NT2/D1 (cell line): ENCODE measurements around the gene CLMP.

ENCODE experiments used
- DNase-seq: peaks from one replicate; pipeline ENCODE4 v3.0.0-alpha.2; 2011; ENCODE audit warnings: low read depth, low spot score
- H3K27me3 ChIP-seq: 2 replicates; pipeline ENCODE4 v1.6.0; 2011; ENCODE audit warnings: mild to moderate bottlenecking; ENCODE audit not compliant: insufficient read length, insufficient read depth
- H3K36me3 ChIP-seq: 2 replicates; pipeline ENCODE4 v1.6.1; 2011; ENCODE audit warnings: mild to moderate bottlenecking, low read length, mixed read lengths; ENCODE audit not compliant: insufficient read depth, insufficient read length
- H3K4me1 ChIP-seq: 2 replicates; pipeline ENCODE4 v1.5.1; 2011; ENCODE audit not compliant: insufficient read depth, insufficient read length
- H3K4me3 ChIP-seq: 2 replicates; pipeline ENCODE4 v1.5.1; 2011; ENCODE audit warnings: low read depth; ENCODE audit not compliant: insufficient read length
- H3K9ac ChIP-seq: 2 replicates; pipeline ENCODE4 v1.6.0; 2011; ENCODE audit warnings: low read depth; ENCODE audit not compliant: insufficient read length
- H3K9me3 ChIP-seq: 2 replicates; pipeline ENCODE4 v1.5.1; 2011; ENCODE audit warnings: mild to moderate bottlenecking, low read length; ENCODE audit not compliant: insufficient read depth
- SUZ12 ChIP-seq: IDR thresholded peaks from 2 replicates; pipeline ENCODE4 v1.6.1; 2011; ENCODE audit not compliant: insufficient read length, insufficient read depth; ENCODE audit errors: extremely low read depth
- YY1 ChIP-seq: IDR thresholded peaks from 2 replicates; pipeline ENCODE4 v1.6.1; 2011; ENCODE audit not compliant: insufficient read length, insufficient read depth
- ZNF274 ChIP-seq: IDR thresholded peaks from 2 replicates; pipeline ENCODE4 v1.6.1; 2011; ENCODE audit warnings: mild to moderate bottlenecking, low read depth, low read length

CLMP gene

GRCh38 chr11:123196060-123196714 lies 1.1 kb upstream of the CLMP start:
- Histone ChIP-seq H3K4me3 (peak overlapping the region; percentile 70), H3K4me1 (peaks cover 5% of the 10 kb centered on the region), H3K9ac (peak overlapping the region; percentile 88), H3K9me3 (no peaks in the 10 kb centered on the region), H3K36me3 (peaks cover 20% of the 10 kb centered on the region), H3K27me3 (no peaks in the 10 kb centered on the region)
- no peak for DNase-seq
- no peak for TF ChIP-seq SUZ12
- TF ChIP-seq ZNF274 = no peak
- no peak for TF ChIP-seq YY1

DNA sequence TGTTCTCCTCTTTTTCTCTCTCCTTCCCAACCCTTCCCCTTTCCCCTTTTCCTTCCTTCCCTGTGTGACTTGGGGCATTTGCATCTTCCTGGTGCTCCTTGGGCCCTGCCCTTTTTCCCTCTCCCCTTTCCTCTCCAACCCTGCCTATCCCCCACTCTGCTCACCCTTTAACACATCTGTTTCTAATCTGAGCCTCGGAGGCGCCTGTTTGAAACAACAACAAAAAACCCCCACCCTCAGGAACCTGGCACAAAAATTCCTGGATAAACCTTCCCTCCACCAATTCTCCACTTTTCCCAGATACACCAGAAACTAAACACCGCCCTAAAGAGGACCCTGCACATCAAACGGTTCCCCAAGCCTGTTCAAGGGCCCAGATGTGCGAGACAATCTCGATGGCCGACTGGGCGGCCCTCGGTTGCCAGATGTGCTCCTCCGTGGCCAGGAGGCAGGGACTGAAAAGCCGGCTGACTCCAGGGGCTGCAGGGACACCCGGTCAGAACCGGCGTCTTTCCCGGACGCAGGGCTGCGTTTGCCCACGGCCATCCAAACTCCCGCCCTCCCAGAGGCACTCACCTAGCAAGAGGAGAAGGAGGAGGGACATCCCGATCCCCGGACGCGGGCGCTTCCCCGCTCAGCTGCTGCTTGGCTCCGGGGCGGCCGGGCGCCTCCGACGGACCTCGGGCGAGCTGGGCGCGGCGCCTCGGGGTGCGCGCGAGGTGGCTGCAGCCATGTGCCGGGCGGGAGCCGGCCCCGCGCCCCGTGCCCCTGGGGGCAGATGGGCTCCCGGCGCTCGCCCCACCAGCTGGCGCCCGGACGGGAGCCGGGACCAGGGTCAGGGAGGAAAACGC lies 486 bp downstream of the CLMP start:
- TF ChIP-seq YY1 (no peak), ZNF274 (no peak), SUZ12 (no peak)
- no peaks in the 10 kb centered on the region for H3K9me3 ChIP-seq
- H3K27me3 ChIP-seq = no peaks in the 10 kb centered on the region
- H3K36me3 ChIP-seq = peaks cover 25% of the 10 kb centered on the region
- DNase-seq = no peak
- peak overlapping the region; percentile 70 for H3K4me3 ChIP-seq
- peaks cover 5% of the 10 kb centered on the region for H3K4me1 ChIP-seq
- H3K9ac ChIP-seq = peak overlapping the region; percentile 88

GRCh38 chr11:123193742-123194141 lies 1.3 kb downstream of the CLMP start:
- TF ChIP-seq ZNF274 (no peak), SUZ12 (no peak), YY1 (no peak)
- H3K27me3 ChIP-seq = no peaks in the 10 kb centered on the region
- peak overlapping the region; percentile 70 for H3K4me3 ChIP-seq
- H3K9ac ChIP-seq = peak overlapping the region; percentile 70
- H3K36me3 ChIP-seq = peaks cover 25% of the 10 kb centered on the region
- DNase-seq = no peak
- H3K9me3 ChIP-seq = no peaks in the 10 kb centered on the region
- H3K4me1 ChIP-seq = peaks cover 5% of the 10 kb centered on the region

DNA sequence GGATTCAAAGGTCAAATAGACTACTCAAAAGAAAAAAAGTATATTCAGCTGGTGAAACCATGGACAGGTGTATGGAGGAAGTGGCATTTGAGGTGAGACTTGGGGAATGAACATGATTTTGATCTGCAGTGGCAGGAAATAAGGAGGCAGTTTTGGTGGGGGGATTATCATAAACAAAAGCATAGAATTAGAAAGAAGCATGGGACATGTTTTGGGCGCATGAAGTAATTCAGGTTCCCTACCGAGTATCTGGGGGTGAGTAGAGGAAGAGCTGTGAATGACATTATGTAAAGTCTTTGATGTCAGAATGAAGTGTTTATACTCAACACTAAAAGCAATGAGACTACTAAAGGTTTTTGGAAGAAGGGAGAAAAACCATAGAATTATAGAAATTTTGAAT lies 3.1 kb downstream of the CLMP start:
- Histone ChIP-seq H3K4me3 (no peak overlapping the region), H3K4me1 (peaks cover 3% of the 10 kb centered on the region), H3K9ac (no peak overlapping the region), H3K36me3 (peaks cover 33% of the 10 kb centered on the region), H3K9me3 (no peaks in the 10 kb centered on the region), H3K27me3 (no peaks in the 10 kb centered on the region)
- no peak for DNase-seq
- TF ChIP-seq SUZ12 = no peak
- TF ChIP-seq ZNF274 = no peak
- TF ChIP-seq YY1 = no peak

GRCh38 chr11:123190518-123190917 lies 4.5 kb downstream of the CLMP start:
- H3K36me3 ChIP-seq = peaks cover 37% of the 10 kb centered on the region
- TF ChIP-seq YY1 (no peak), SUZ12 (no peak), ZNF274 (no peak)
- H3K9me3 ChIP-seq = no peaks in the 10 kb centered on the region
- no peak for DNase-seq
- H3K9ac ChIP-seq = no peak overlapping the region
- no peak overlapping the region for H3K4me3 ChIP-seq
- H3K4me1 ChIP-seq = peaks cover 3% of the 10 kb centered on the region
- H3K27me3 ChIP-seq = no peaks in the 10 kb centered on the region

- H3K36me3 ChIP-seq = peaks cover 41% of the 10 kb centered on the region
- no peak overlapping the region for H3K4me3 ChIP-seq
- H3K4me1 ChIP-seq = peaks cover 8% of the 10 kb centered on the region
- no peak for TF ChIP-seq SUZ12
- no peak for TF ChIP-seq YY1
- no peak for TF ChIP-seq ZNF274
- no peaks in the 10 kb centered on the region for H3K9me3 ChIP-seq
- no peak overlapping the region for H3K9ac ChIP-seq
- H3K27me3 ChIP-seq = no peaks in the 10 kb centered on the region
- no peak for DNase-seq
These were observed 6.4 kb downstream of the CLMP start for GRCh38 chr11:123188508-123189165.
